ENCODE data around the gene SNN.

The SNN gene

GRCh38 chr16:11689031-11689840 lies 21.0 kb downstream of the SNN start:
- H3K4me1 Mint-ChIP-seq: peaks cover 54% of the 10 kb centered on the region
- H3K4me3 Mint-ChIP-seq: peak overlapping the region; percentile 30
- peak; percentile 98 for ATAC-seq
- H3K36me3 Mint-ChIP-seq: peaks cover 62% of the 10 kb centered on the region
- H3K9me3 Mint-ChIP-seq: no peaks in the 10 kb centered on the region
- H3K27ac Mint-ChIP-seq: peak overlapping the region; percentile 90
- H3K27me3 Mint-ChIP-seq: no peaks in the 10 kb centered on the region

GRCh38 chr16:11691235-11691634 lies 23.0 kb downstream of the SNN start:
- no peak overlapping the region for H3K4me3 Mint-ChIP-seq
- H3K4me1 Mint-ChIP-seq: peaks cover 49% of the 10 kb centered on the region
- H3K27ac Mint-ChIP-seq: peak overlapping the region; percentile 90
- no peak for ATAC-seq
- H3K27me3 Mint-ChIP-seq: no peaks in the 10 kb centered on the region
- H3K9me3 Mint-ChIP-seq: no peaks in the 10 kb centered on the region
- peaks cover 66% of the 10 kb centered on the region for H3K36me3 Mint-ChIP-seq

- peaks cover 50% of the 10 kb centered on the region for H3K4me1 Mint-ChIP-seq
- ATAC-seq: no peak
- no peaks in the 10 kb centered on the region for H3K9me3 Mint-ChIP-seq
- peaks cover 66% of the 10 kb centered on the region for H3K36me3 Mint-ChIP-seq
- peak overlapping the region; percentile 57 for H3K27ac Mint-ChIP-seq
- no peak overlapping the region for H3K4me3 Mint-ChIP-seq
- no peaks in the 10 kb centered on the region for H3K27me3 Mint-ChIP-seq
Observed at GRCh38 chr16:11691771-11692170, 23.5 kb downstream of the SNN start.

GRCh38 chr16:11692171-11692570 lies 23.9 kb downstream of the SNN start:
- H3K9me3 Mint-ChIP-seq: no peaks in the 10 kb centered on the region
- H3K4me3 Mint-ChIP-seq: no peak overlapping the region
- no peaks in the 10 kb centered on the region for H3K27me3 Mint-ChIP-seq
- peaks cover 50% of the 10 kb centered on the region for H3K4me1 Mint-ChIP-seq
- ATAC-seq: no peak
- H3K36me3 Mint-ChIP-seq: peaks cover 66% of the 10 kb centered on the region
- H3K27ac Mint-ChIP-seq: peak overlapping the region; percentile 57

- Mint-ChIP-seq H3K27me3 (no peaks in the 10 kb centered on the region), H3K4me3 (no peak overlapping the region), H3K27ac (no peak overlapping the region), H3K9me3 (no peaks in the 10 kb centered on the region), H3K36me3 (peaks cover 66% of the 10 kb centered on the region), H3K4me1 (peaks cover 46% of the 10 kb centered on the region)
- ATAC-seq: no peak
Observed at GRCh38 chr16:11692651-11693050, 24.4 kb downstream of the SNN start.

GRCh38 chr16:11696266-11697012 lies 28.2 kb downstream of the SNN start:
- Mint-ChIP-seq H3K36me3 (peaks cover 74% of the 10 kb centered on the region), H3K9me3 (no peaks in the 10 kb centered on the region), H3K4me1 (peaks cover 34% of the 10 kb centered on the region), H3K27me3 (no peaks in the 10 kb centered on the region), H3K4me3 (no peak overlapping the region), H3K27ac (peak overlapping the region; percentile 51)
- no peak for ATAC-seq

- H3K36me3 Mint-ChIP-seq: peaks cover 65% of the 10 kb centered on the region
- H3K27ac Mint-ChIP-seq: peak overlapping the region; percentile 51
- no peaks in the 10 kb centered on the region for H3K9me3 Mint-ChIP-seq
- no peaks in the 10 kb centered on the region for H3K27me3 Mint-ChIP-seq
- ATAC-seq: no peak
- no peak overlapping the region for H3K4me3 Mint-ChIP-seq
- H3K4me1 Mint-ChIP-seq: peaks cover 34% of the 10 kb centered on the region
Observed at GRCh38 chr16:11697319-11697718, 29.1 kb downstream of the SNN start.

GRCh38 chr16:11698271-11698689 lies 30.0 kb downstream of the SNN start:
- no peak for ATAC-seq
- no peaks in the 10 kb centered on the region for H3K27me3 Mint-ChIP-seq
- H3K36me3 Mint-ChIP-seq: peaks cover 63% of the 10 kb centered on the region
- no peaks in the 10 kb centered on the region for H3K9me3 Mint-ChIP-seq
- H3K4me1 Mint-ChIP-seq: peaks cover 39% of the 10 kb centered on the region
- no peak overlapping the region for H3K4me3 Mint-ChIP-seq
- H3K27ac Mint-ChIP-seq: peak overlapping the region; percentile 27

- Mint-ChIP-seq H3K9me3 (no peaks in the 10 kb centered on the region), H3K4me3 (no peak overlapping the region), H3K4me1 (peaks cover 46% of the 10 kb centered on the region), H3K27me3 (no peaks in the 10 kb centered on the region), H3K36me3 (peaks cover 74% of the 10 kb centered on the region), H3K27ac (no peak overlapping the region)
- no peak for ATAC-seq
Observed at GRCh38 chr16:11699234-11699894, 31.1 kb downstream of the SNN start.

- no peak overlapping the region for H3K4me3 Mint-ChIP-seq
- H3K4me1 Mint-ChIP-seq: peaks cover 46% of the 10 kb centered on the region
Observed at GRCh38 chr16:11700264-11701029, 32.2 kb downstream of the SNN start.

GRCh38 chr16:11705311-11706025 lies 37.2 kb downstream of the SNN start:
- no peak overlapping the region for H3K27ac Mint-ChIP-seq
- peaks cover 43% of the 10 kb centered on the region for H3K36me3 Mint-ChIP-seq
- ATAC-seq: no peak
- H3K9me3 Mint-ChIP-seq: no peaks in the 10 kb centered on the region
- H3K27me3 Mint-ChIP-seq: no peaks in the 10 kb centered on the region
- H3K4me1 Mint-ChIP-seq: peaks cover 26% of the 10 kb centered on the region
- no peak overlapping the region for H3K4me3 Mint-ChIP-seq

More at GRCh38 chr16:11700264-11701029, 32.2 kb downstream of the SNN start:
- Mint-ChIP-seq H3K27me3 (no peaks in the 10 kb centered on the region), H3K9me3 (no peaks in the 10 kb centered on the region), H3K36me3 (peaks cover 74% of the 10 kb centered on the region), H3K27ac (no peak overlapping the region)
- ATAC-seq: no peak

- Mint-ChIP-seq H3K27me3 (no peaks in the 10 kb centered on the region), H3K36me3 (peaks cover 38% of the 10 kb centered on the region), H3K27ac (no peak overlapping the region), H3K4me3 (no peak overlapping the region), H3K9me3 (no peaks in the 10 kb centered on the region), H3K4me1 (peaks cover 32% of the 10 kb centered on the region)
- no peak for ATAC-seq
Observed at GRCh38 chr16:11706180-11706742, 38.0 kb downstream of the SNN start.

- no peak overlapping the region for H3K27ac Mint-ChIP-seq
- no peak overlapping the region for H3K4me3 Mint-ChIP-seq
- H3K9me3 Mint-ChIP-seq: no peaks in the 10 kb centered on the region
- peaks cover 42% of the 10 kb centered on the region for H3K36me3 Mint-ChIP-seq
- H3K27me3 Mint-ChIP-seq: no peaks in the 10 kb centered on the region
- no peak for ATAC-seq
- H3K4me1 Mint-ChIP-seq: peaks cover 32% of the 10 kb centered on the region
Observed at GRCh38 chr16:11707679-11708197, 39.5 kb downstream of the SNN start.

GRCh38 chr16:11708421-11708820 lies 40.2 kb downstream of the SNN start:
- Mint-ChIP-seq H3K4me3 (no peak overlapping the region), H3K9me3 (no peaks in the 10 kb centered on the region), H3K36me3 (peaks cover 36% of the 10 kb centered on the region), H3K4me1 (peaks cover 25% of the 10 kb centered on the region), H3K27me3 (no peaks in the 10 kb centered on the region), H3K27ac (no peak overlapping the region)
- no peak for ATAC-seq

Measured in stimulated activated memory B cell treated with anti-CD40 and anti-IgM and Interleukin-4, amounts not matched to agents 10 μg/mL and 1 μg/mL and 100 μg/mL, for 72 hours (primary cell).